PFSK-1 (cell line): ENCODE measurements around the gene NTM.

Experiments
- POLR2AphosphoS5 ChIP-seq: IDR thresholded peaks from 2 replicates; pipeline ENCODE4 v1.6.1; 2012; ENCODE audit warnings: low read depth, mild to moderate bottlenecking, control low read depth, low read length, moderate library complexity
- SIN3A ChIP-seq: IDR thresholded peaks from 2 replicates; pipeline ENCODE4 v1.6.1; 2012; ENCODE audit warnings: mild to moderate bottlenecking, low read length, moderate library complexity, borderline replicate concordance; ENCODE audit not compliant: insufficient read depth
- TAF1 ChIP-seq: IDR thresholded peaks from 2 replicates; pipeline ENCODE4 v1.6.1; 2012; ENCODE audit warnings: low read length, control low read depth, borderline replicate concordance; ENCODE audit not compliant: insufficient read depth

GRCh38 chr11:132161403-132162078, 791.1 kb downstream of the NTM start:
- no peak for TF ChIP-seq POLR2AphosphoS5
- no peak for TF ChIP-seq TAF1
- TF ChIP-seq SIN3A, result no peak
